C4-2B (cell line): ENCODE measurements around the gene KLHDC8A.
"Not testable (repeated sequence)": the region's sequence is repeated elsewhere in the genome, so short reads cannot be mapped to it uniquely, and the experiment has no call there.

ENCODE experiments used
- H3K27ac ChIP-seq: fragments of 450-650 bp; 2 replicates; pipeline ENCODE4 v1.5.1; 2017
- CTCF ChIP-seq: fragments of 450-650 bp; conservative IDR thresholded peaks from 2 replicates; pipeline ENCODE4 v1.5.1; 2017; ENCODE audit warnings: mild to moderate bottlenecking
- ZFX ChIP-seq: fragments of 450-650 bp; IDR thresholded peaks from 2 replicates; pipeline ENCODE4 v1.6.1; 2017

The KLHDC8A gene

GRCh38 chr1:205300149-205300548, 56.6 kb downstream of the KLHDC8A start:
- no peak for TF ChIP-seq CTCF
- TF ChIP-seq ZFX = no peak
- H3K27ac ChIP-seq = no peak overlapping the region

GRCh38 chr1:205298191-205298994, 58.3 kb downstream of the KLHDC8A start:
- no peak for TF ChIP-seq ZFX
- no peak for TF ChIP-seq CTCF
- no peak overlapping the region for H3K27ac ChIP-seq

GRCh38 chr1:205297546-205298177, 59.1 kb downstream of the KLHDC8A start:
- H3K27ac ChIP-seq = not testable (repeated sequence)

GRCh38 chr1:205296154-205296553, 60.6 kb downstream of the KLHDC8A start:
- TF ChIP-seq ZFX (no peak), CTCF (no peak)
- no peak overlapping the region for H3K27ac ChIP-seq

- no peak overlapping the region for H3K27ac ChIP-seq
- TF ChIP-seq ZFX (no peak), CTCF (no peak)
These were observed 61.8 kb downstream of the KLHDC8A start for GRCh38 chr1:205294934-205295333.

GRCh38 chr1:205294175-205294917, 62.4 kb downstream of the KLHDC8A start:
- TF ChIP-seq ZFX (no peak), CTCF (no peak)
- H3K27ac ChIP-seq = no peak overlapping the region

- TF ChIP-seq CTCF (no peak), ZFX (no peak)
- H3K27ac ChIP-seq = no peak overlapping the region
These were observed 63.2 kb downstream of the KLHDC8A start for GRCh38 chr1:205293350-205294074.
